ENCODE data around the gene TMEM245.
"Not testable (repeated sequence)": the region's sequence is repeated elsewhere in the genome, so short reads cannot be mapped to it uniquely, and the experiment has no call there.

The TMEM245 gene

GRCh38 chr9:109132567-109133021 is 12.8 kb upstream of the TMEM245 start:
- no peak for DNase-seq

GRCh38 chr9:109129470-109130197 is 9.9 kb upstream of the TMEM245 start:
- no peak for DNase-seq

GRCh38 chr9:109126671-109127070 is 6.9 kb upstream of the TMEM245 start:
- DNase-seq: not testable (repeated sequence)

- DNase-seq: no peak
Observed at GRCh38 chr9:109124121-109124520, 4.4 kb upstream of the TMEM245 start.

- DNase-seq: no peak
Observed at GRCh38 chr9:109122726-109123621, 3.2 kb upstream of the TMEM245 start.

GRCh38 chr9:109121232-109121796 is 1.6 kb upstream of the TMEM245 start:
- no peak for DNase-seq

- no peak for DNase-seq
Observed at GRCh38 chr9:109120204-109120789, 550 bp upstream of the TMEM245 start.

GRCh38 chr9:109118808-109119438 is 824 bp downstream of the TMEM245 start:
- DNase-seq: no peak

GRCh38 chr9:109117856-109118807 is 1.6 kb downstream of the TMEM245 start:
- DNase-seq: peak in 1 of 2 experiments; percentile 33

- peak in 1 of 2 experiments; percentile 14 for DNase-seq
Observed at GRCh38 chr9:109115931-109116526, 3.7 kb downstream of the TMEM245 start.

- DNase-seq: no peak
Observed at GRCh38 chr9:109114670-109115069, 5.1 kb downstream of the TMEM245 start.

- no peak for DNase-seq
Observed at GRCh38 chr9:109113892-109114609, 5.7 kb downstream of the TMEM245 start.

GRCh38 chr9:109113254-109113653 is 6.5 kb downstream of the TMEM245 start:
- DNase-seq: no peak

GRCh38 chr9:109110329-109111021 is 9.3 kb downstream of the TMEM245 start:
- DNase-seq: no peak

GRCh38 chr9:109109967-109110328 is 9.8 kb downstream of the TMEM245 start:
- no peak for DNase-seq

- no peak for DNase-seq
Observed at GRCh38 chr9:109108318-109108717, 11.4 kb downstream of the TMEM245 start.

GRCh38 chr9:109107402-109108240 is 12.1 kb downstream of the TMEM245 start:
- DNase-seq: no peak

- DNase-seq: peak in 1 of 2 experiments; percentile 12
Observed at GRCh38 chr9:109101810-109102209, 17.9 kb downstream of the TMEM245 start.

- no peak for DNase-seq
Observed at GRCh38 chr9:109101202-109101595, 18.5 kb downstream of the TMEM245 start.
